ENCODE results near the gene ARAP3.

Gene ARAP3

GRCh38 chr5:141608046-141608445, 74.0 kb downstream of the ARAP3 start:
- POLR2A ChIA-PET, result no interaction called here
- CTCF ChIA-PET, result interaction anchor here (11.1 to 15.0 kb wide), 2 partner anchors 11 to 16 kb away, joined by 119 to 259 read pairs; partner anchors contain the start of gene DIAPH1
- DNase-seq (ENCODE audit: low read depth, low spot score), result no peak

GRCh38 chr5:141605523-141606277, 76.3 kb downstream of the ARAP3 start:
- DNase-seq (ENCODE audit: low read depth, low spot score), result no peak
- CTCF ChIA-PET, result interaction anchor here (1.0 to 15.0 kb wide), 4 partner anchors 9 to 41 kb away, joined by 3 to 259 read pairs (median 62); partner anchors contain the start of gene DIAPH1
- H3K4me3 ChIP-seq (ENCODE audit: low read depth, low read length), result no peak overlapping the region
- no peak for TF ChIP-seq CTCF (IDR thresholded peaks at IDR 0.05; ENCODE audit: insufficient read depth, low read length, missing control alignments)
- POLR2A ChIA-PET, result no interaction called here

More at GRCh38 chr5:141608046-141608445, 74.0 kb downstream of the ARAP3 start:
- H3K4me3 ChIP-seq (ENCODE audit: low read depth, low read length), result no peak overlapping the region
- no peak for TF ChIP-seq CTCF (IDR thresholded peaks at IDR 0.05; ENCODE audit: insufficient read depth, low read length, missing control alignments)

GRCh38 chr5:141603923-141604717, 77.9 kb downstream of the ARAP3 start:
- peak; percentile 73 for DNase-seq (ENCODE audit: low read depth, low spot score)
- TF ChIP-seq CTCF (IDR thresholded peaks at IDR 0.05; ENCODE audit: insufficient read depth, low read length, missing control alignments), result no peak
- POLR2A ChIA-PET, result interaction anchor here (0.9 to 1.0 kb wide), 2 partner anchors 12 to 15 kb away, joined by 4 read pairs; partner anchors contain the start of gene DIAPH1
- H3K4me3 ChIP-seq (ENCODE audit: low read depth, low read length), result no peak overlapping the region
- CTCF ChIA-PET, result interaction anchor here (0.8 to 15.0 kb wide), 7 partner anchors 12 to 187 kb away, joined by 3 to 259 read pairs (median 4); partner anchors contain the start of genes DIAPH1 and PCDHGB7

All from AG04449 (cell line).